DMS53 (cell line): Measurements from ENCODE around the gene SRSF10.
"Not testable (repeated sequence)": the region's sequence is repeated elsewhere in the genome, so short reads cannot be mapped to it uniquely, and the experiment has no call there.

Source experiments
- DNase-seq: peaks from one replicate; lab custom pipeline; 2025; lab: John Stamatoyannopoulos, UW

Gene SRSF10

GRCh38 chr1:23979881-23980727 lies at the start of gene SRSF10:
SRSF10 (minus strand) TSS chr1:23980327; CDS start chr1:23980255, 72 bp downstream.
- DNase-seq, result peak; percentile 100

GRCh38 chr1:24027838-24028468 lies 47.8 kb upstream of the SRSF10 start:
- peak; percentile 57 for DNase-seq

DNA sequence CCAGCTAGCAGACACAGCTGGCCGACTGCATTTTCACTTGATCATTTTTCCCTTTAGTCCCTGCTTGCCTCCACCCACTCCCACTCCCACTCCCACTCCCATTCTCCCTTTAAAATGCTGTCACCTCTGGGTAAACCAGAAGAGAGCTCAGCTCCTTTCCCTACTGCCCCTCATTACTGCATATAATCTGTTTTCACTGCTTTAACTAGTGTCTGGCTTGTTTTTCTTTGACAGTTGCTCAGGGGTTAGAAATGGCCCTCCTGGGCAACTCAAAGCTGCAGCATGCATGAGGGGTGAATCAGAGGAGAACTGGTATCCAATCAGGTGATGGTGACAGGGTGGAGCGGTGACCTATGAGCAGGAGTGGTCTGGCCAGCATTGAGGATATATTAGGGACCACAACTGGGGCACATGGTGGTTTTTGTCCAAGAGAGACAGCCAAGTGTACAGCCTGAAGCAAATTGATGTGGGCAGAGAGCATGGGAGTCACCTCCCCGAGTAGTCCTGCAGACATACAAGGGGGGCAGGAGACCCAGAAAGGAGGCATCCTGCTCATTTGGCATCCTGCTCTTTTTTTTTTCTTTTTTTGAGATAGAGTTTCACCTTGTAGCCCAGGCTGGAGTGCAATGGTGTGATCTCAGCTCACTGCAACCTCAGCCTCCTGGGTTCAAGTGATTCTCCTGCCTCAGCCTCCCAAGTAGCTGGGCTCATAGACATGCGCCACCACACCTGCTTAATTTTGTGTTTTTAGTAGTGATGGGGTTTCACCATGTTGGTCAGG lies 42.6 kb upstream of the SRSF10 start:
- no peak for DNase-seq

GRCh38 chr1:24021403-24022266 lies 41.5 kb upstream of the SRSF10 start:
- DNase-seq, result peak; percentile 50

DNA sequence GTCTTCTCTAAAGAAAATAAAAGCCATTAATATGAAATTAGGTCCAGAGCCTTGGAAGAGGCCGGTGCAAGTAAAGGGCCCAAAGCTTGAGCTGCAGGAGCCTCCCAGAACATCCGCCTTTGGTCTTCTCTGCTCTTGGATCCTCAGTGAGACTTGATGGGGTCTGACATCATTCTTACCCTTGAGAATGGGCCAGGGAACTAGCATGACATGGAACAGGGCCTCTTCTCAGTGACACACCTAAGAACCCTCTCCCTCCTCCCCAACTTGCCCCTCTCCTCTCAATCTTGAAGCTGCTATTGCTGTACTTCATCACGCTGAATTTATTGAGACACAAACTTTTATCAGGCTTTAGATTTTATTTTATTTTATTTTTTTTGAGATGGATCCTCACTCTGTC lies 40.3 kb upstream of the SRSF10 start:
- no peak for DNase-seq

GRCh38 chr1:24020025-24020424 lies 39.9 kb upstream of the SRSF10 start:
- DNase-seq, result no peak

GRCh38 chr1:24018611-24019580 lies 38.8 kb upstream of the SRSF10 start:
- DNase-seq, result peak; percentile 81

DNA sequence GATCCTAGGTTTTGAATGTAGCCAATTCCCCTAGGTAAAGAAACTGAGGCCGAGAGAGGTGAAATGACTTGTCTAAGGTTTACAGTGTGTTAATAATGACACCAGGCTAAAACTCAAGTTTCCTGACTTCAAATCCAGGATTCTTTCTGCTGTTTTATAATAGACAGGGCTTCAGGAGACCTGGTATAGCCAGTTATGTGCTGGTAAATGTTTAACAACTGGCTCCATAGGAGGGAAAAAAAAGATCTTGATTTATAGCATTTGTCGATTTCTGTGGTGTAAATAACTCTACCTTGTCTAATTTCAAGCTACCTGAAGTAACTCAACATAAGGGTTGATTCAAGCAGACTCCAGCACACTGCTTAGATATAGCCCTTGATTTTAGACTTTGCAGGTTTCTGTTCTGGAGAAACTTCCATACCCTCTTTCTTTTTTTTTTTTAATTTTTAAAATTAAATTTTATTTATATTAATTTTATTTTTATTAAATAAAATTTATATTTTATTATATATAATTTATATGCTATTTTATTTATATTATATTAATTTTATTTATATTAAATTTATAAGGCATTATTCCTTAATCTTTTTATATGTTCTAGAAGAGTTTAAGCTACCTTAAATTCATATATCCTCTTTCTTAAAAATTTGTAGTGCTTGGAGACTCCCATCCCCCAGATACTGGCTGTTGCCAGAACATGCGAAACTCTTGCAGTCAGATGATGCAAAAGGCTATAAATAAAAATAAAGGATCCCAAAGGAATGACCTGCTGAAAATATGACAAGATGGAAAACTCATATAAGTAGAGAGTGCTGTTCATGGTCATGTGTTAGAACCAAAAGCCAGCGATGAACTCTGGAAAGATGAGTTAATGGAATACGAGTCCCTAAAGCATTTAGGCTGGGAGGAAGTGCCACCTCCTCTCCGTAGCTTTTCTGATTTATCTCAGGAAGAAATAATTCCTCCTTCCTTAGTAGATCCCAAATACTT lies 35.4 kb upstream of the SRSF10 start:
- no peak for DNase-seq

- DNase-seq, result not testable (repeated sequence)
These were observed 32.8 kb upstream of the SRSF10 start for GRCh38 chr1:24012878-24013277.

- DNase-seq, result no peak
These were observed 30.5 kb upstream of the SRSF10 start for GRCh38 chr1:24010650-24011049.

DNA sequence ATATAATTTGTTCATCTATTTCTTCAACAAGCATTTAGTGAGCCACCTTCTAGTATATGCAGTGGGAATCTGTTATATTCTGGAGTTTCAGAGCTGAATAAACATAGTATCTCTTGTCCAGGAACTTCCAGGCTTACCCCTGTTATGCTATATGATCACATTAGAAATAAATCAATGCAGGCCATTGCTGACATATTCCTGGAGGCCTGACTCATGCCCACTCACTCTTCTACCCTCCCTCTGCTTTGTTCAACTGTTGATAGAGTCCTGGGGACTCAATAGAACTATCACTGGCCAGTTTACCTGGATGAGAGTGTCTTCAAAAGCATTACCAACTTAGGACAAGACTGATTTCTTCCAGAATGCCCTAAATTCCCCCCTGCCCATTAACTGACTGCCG lies 29.3 kb upstream of the SRSF10 start:
- no peak for DNase-seq

- not testable (repeated sequence) for DNase-seq
These were observed 28.6 kb upstream of the SRSF10 start for GRCh38 chr1:24008574-24009184.

GRCh38 chr1:24007079-24007478 lies 27.0 kb upstream of the SRSF10 start:
- DNase-seq, result no peak

DNA sequence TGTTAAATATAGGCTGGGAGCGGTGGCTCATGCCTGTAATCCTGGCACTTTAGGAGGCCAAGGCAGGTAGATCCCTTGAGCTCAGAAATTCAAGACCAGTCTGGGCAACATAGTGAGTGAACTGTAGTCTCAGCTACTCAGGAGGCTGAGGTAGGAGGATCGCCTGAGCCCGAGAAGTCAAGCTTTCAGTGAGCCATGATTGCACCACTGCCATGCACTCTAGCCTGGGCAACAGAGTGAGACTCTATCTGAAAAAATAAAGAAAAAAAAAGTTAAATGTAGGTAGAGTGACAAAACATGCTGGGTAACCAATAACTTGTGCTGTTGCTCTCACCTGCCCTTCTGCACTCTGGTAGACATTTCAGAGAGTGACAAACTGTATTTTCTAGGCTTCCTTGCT lies 25.0 kb upstream of the SRSF10 start:
- DNase-seq, result no peak

GRCh38 chr1:24004132-24004531 lies 24.0 kb upstream of the SRSF10 start:
- DNase-seq, result no peak

DNA sequence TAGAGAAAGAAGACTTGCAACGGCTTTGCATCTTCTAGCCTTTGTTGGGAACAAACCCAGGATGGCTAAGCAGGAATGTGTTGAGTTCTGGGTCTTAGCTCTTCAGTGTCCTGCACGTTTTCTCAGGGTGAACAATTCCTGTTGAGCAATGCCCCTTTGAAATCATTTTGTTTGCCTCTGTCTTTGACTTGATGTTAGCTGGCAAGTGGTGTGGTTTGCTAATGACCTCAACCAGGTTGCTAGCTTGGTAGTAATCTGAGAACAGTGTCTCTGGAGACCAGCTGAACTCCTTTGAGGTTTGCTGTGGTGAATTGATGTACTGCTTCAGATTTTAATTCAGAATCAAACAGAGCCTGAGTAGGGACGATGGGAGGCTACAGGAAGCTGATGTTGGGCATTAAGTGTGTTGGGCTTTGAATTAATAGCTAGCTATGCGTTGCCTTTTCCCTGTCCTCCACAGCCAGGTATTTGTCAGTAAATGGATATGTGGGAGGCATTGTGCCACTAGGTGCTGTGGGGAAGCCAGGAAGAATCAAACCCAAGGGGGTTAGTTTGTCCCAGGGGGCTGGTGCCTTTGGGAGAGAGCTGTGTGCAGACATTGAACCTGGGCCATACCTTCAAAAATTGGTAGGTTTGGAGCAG lies 23.3 kb upstream of the SRSF10 start:
- DNase-seq, result no peak

- no peak for DNase-seq
These were observed 22.6 kb upstream of the SRSF10 start for GRCh38 chr1:24002695-24003094.

- DNase-seq, result no peak
These were observed 19.1 kb upstream of the SRSF10 start for GRCh38 chr1:23999156-23999671.
